ENCODE results near the gene POFUT1.

GRCh38 chr20:32195581-32195980, 12.1 kb upstream of the POFUT1 start:
- peak; percentile 25; the same call in 1 of the 2 replicates for TF ChIP-seq POLR2A (IDR thresholded peaks at IDR 0.05; ENCODE audit: low read depth, low read length)
- TF ChIP-seq POLR2AphosphoS5 (IDR thresholded peaks at IDR 0.05; ENCODE audit: low read depth, low read length): 0 out of 2 replicates have a peak, but pooled peaks have one; percentile 54
- no peak for TF ChIP-seq TAF1 (IDR thresholded peaks at IDR 0.05; ENCODE audit: low read depth, low read length)
